ENCODE data around the gene GRID1.

- no peak for TF ChIP-seq CTCF (IDR thresholded peaks at IDR 0.05 in 2 of 3, conservative IDR thresholded peaks at IDR 0.05 in 1 of 3; ENCODE audit: control insufficient read depth in 2 of 3, extremely low read depth in 1 of 3, insufficient read depth in 1 of 3, low read depth in 3 of 3, low read length in 3 of 3)
- TF ChIP-seq PRDM15 (CRISPR knock-in tag; IDR thresholded peaks at IDR 0.05), result no peak
- no peak for TF ChIP-seq REST (IDR thresholded peaks at IDR 0.05; ENCODE audit: low read depth, low read length)
- TF ChIP-seq ZNF384 (IDR thresholded peaks at IDR 0.05; ENCODE audit: borderline replicate concordance, low read depth, low read length), result no peak
- TF ChIP-seq NRF1 (conservative IDR thresholded peaks at IDR 0.05; ENCODE audit: low read depth, low read length), result no peak
- TF ChIP-seq MXI1 (IDR thresholded peaks at IDR 0.05; ENCODE audit: low read depth, low read length), result no peak
- TF ChIP-seq SPI1 (IDR thresholded peaks at IDR 0.05; ENCODE audit: borderline replicate concordance, insufficient read depth, low read depth, low read length), result no peak
- no peak for TF ChIP-seq MTA2 (IDR thresholded peaks at IDR 0.05; ENCODE audit: low read depth)
- no peak for TF ChIP-seq ZNF24 (IDR thresholded peaks at IDR 0.05)
- TF ChIP-seq POLR2AphosphoS2 (IDR thresholded peaks at IDR 0.05; ENCODE audit: low read depth, low read length), result no peak
- no peak for TF ChIP-seq ATF2 (IDR thresholded peaks at IDR 0.05; ENCODE audit: low read length)
- TF ChIP-seq HDAC2 (IDR thresholded peaks at IDR 0.05), result no peak
- TF ChIP-seq EZH2 (IDR thresholded peaks at IDR 0.05; ENCODE audit: borderline replicate concordance, control insufficient read depth, low read depth, low read length), result no peak
These were observed 282.0 kb downstream of the GRID1 start for GRCh38 chr10:86084585-86084984.
